IPS-15b (cell line): Measurements from ENCODE around the gene HIVEP3.
A peak's percentile ranks its signal among the peaks of the same experiment; 100 is the strongest.

Experiments
- H3K27me3 ChIP-seq: one replicate; pipeline ENCODE4 v1.6.1; 2013; ENCODE audit warnings: low read length; ENCODE audit not compliant: control insufficient read depth, insufficient read depth
- H3K36me3 ChIP-seq: one replicate; pipeline ENCODE4 v1.6.1; 2013; ENCODE audit warnings: low read length; ENCODE audit not compliant: control insufficient read depth, insufficient read depth
- H3K4me1 ChIP-seq: one replicate; pipeline ENCODE4 v1.6.1; 2013; ENCODE audit warnings: mild to moderate bottlenecking, low read length; ENCODE audit not compliant: control insufficient read depth, insufficient read depth
- H3K4me3 ChIP-seq: one replicate; pipeline ENCODE4 v1.5.1; 2013; ENCODE audit warnings: low read depth, low read length
- H3K9ac ChIP-seq: one replicate; pipeline ENCODE4 v1.6.1; 2013; ENCODE audit warnings: low read depth, mild to moderate bottlenecking, low read length
- H3K9me3 ChIP-seq: one replicate; pipeline ENCODE4 v1.6.1; 2013; ENCODE audit warnings: mild to moderate bottlenecking, low read length; ENCODE audit not compliant: control insufficient read depth, insufficient read depth

HIVEP3 gene

DNA sequence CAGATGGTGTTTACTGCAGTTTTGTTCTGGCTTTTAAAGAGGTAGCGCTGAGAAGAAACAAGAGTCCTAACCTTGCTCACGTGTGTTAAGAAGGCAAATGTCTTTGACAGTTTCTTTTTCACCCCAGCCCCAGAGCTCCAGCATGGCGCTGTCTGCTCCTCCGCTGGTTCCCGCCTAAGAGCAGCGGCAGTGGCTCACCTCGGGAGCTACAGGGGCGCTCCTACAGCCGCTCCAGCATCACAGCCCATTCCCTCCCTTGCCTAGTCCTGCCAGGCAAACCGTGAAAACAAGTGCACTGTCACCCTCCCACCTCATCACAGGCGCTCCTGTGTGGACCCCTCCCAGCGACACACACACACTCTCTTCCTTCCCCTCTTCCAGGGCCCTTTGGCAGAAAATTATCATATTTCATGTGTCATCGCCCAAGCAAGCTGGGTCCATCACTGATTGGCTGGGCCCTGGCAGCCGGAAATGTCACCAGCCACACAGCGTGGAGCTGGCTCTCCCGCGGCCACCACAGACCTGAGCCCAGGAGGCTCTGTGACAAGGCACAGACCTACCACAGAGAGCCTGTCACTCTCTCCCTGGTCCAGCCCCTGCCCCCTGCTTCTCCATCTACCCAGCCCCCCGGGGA, 1.2 kb upstream of the HIVEP3 start:
- Histone ChIP-seq H3K36me3 (no peaks in the 10 kb centered on the region), H3K9me3 (no peaks in the 10 kb centered on the region), H3K4me1 (peaks cover 8% of the 10 kb centered on the region), H3K27me3 (peaks cover 47% of the 10 kb centered on the region), H3K4me3 (peak overlapping the region; percentile 58), H3K9ac (no peak overlapping the region)

DNA sequence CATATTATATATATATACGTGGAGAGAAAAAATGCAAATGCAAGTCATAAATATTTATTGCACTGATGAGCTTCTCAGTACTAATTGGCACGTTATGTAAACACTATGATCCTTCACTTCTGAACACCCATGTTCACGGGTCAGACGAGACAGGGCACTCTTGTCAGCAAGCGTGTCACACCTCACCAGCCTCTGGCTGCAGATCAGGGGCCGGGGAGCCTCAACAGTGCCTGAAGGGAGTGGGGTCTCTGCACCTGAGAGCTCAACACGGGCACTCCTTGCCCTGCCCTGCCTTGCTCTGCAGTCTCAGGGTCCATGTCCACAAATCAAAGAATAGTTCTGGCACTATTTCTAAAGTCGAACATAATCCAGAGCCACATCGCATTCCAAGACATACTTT, 409 bp upstream of the HIVEP3 start:
- no peak overlapping the region for H3K9ac ChIP-seq
- H3K4me1 ChIP-seq = peaks cover 8% of the 10 kb centered on the region
- H3K36me3 ChIP-seq = no peaks in the 10 kb centered on the region
- peaks cover 47% of the 10 kb centered on the region for H3K27me3 ChIP-seq
- peak overlapping the region; percentile 58 for H3K4me3 ChIP-seq
- H3K9me3 ChIP-seq = no peaks in the 10 kb centered on the region

DNA sequence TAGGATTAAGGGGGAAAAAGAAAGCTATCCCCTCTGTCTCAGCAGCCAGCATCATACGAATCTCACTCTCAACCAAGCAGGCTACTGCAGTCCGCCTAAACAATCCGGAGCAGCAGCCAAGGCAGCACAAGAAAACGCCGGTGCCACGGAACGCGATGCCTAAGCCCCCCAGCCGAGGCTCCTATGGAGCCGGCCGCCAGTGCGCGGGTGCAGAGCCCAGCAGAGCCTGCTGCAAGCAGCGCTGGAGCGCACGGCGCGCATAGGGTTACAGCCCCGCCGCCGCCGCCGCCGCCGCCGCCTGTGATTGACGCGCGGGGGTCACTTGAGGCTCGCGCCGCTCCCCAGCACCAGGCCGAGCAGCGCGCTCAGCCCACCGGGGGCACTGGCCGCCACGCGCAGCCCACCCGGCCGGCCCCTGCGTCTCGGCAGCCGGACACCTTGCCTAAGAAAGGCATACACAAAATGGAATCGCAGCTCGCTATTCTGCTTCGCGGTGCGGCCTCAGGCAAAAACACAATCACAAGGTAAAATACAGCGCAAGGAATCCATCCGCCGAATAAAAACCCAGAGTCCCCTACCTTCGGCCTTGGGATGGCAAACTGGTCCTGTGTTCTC, 780 bp downstream of the HIVEP3 start:
- Histone ChIP-seq H3K36me3 (no peaks in the 10 kb centered on the region), H3K9me3 (no peaks in the 10 kb centered on the region), H3K27me3 (peaks cover 47% of the 10 kb centered on the region), H3K4me3 (peak overlapping the region; percentile 56), H3K4me1 (peaks cover 8% of the 10 kb centered on the region), H3K9ac (no peak overlapping the region)

DNA sequence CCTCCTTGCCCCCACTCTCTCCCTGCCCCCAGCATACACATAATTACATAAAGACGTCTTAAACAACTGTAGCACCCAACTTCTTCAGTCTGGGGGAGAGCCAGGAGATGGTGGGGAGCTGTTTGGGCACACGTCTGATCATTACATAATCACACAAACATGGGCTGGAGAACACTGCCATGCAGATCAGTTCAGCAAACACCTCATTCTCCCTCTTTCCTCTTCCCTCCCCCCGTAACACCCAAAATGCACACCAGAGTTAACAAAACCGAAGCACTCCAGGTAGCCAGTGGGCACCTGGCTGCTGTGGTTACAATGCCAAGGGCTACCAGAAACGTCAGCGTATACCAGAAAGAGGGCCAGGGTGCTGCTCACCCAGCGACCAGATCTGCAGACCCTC, 1.6 kb downstream of the HIVEP3 start:
- Histone ChIP-seq H3K36me3 (no peaks in the 10 kb centered on the region), H3K9ac (no peak overlapping the region), H3K27me3 (peaks cover 47% of the 10 kb centered on the region), H3K4me3 (peak overlapping the region; percentile 48), H3K4me1 (peaks cover 8% of the 10 kb centered on the region), H3K9me3 (no peaks in the 10 kb centered on the region)

DNA sequence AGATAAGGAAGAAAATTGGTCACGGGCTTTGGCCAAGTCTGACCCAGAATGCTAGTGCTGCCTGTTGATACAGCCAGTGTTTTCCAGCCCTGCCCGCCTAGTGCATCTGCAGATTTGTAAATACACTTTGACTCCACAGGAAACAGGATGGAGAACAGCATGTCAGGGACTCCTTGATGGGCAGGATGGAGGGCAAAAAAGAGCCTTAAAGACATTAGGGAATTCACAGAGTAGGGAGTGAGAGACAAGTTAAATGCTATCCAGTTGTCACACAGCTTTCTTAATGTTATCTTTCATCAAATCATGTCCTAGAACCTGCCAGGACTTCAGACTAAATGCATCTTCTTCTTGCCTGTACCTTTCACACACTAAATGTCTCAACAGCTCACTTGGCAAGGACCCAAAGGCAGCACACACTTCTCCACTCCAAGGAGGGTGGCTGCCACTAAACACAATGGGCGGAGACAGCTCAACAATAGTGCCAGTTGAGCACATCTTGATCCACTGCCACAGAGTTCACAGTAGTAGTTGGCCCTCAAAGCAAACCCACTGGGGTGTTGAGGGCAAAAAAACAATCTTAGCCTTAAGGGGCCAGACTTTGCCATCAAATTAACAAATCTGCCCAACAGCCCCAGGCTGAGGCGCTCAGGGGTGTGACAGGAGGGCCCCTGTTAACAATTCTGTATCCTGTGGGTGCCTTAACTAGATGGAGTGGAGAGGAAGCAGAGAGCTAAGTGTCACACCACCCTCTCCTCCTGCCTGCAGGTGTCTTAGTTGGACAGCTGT, 2.7 kb downstream of the HIVEP3 start:
- Histone ChIP-seq H3K4me3 (no peak overlapping the region), H3K27me3 (peaks cover 47% of the 10 kb centered on the region), H3K9me3 (no peaks in the 10 kb centered on the region), H3K9ac (no peak overlapping the region), H3K4me1 (peaks cover 8% of the 10 kb centered on the region), H3K36me3 (no peaks in the 10 kb centered on the region)

DNA sequence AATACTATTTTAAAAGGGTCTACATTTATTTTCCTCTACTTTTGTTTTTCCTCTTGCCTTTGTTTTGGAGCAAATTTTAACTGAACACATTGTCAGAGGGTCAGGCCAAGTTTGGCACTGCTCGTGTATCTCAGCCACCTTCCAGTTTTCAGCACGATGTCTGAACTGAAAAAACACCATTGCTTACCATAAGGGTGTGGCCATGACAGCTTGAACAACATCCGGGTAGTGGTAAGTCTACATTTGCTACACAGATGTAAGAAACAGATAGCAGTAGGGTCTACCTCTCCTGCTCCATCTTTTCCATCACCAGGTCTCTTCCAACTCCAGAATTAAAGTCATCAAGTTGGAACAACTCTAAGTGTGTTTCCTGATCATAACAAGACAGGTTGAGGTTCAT, 4.2 kb downstream of the HIVEP3 start:
- H3K4me3 ChIP-seq = no peak overlapping the region
- H3K9me3 ChIP-seq = no peaks in the 10 kb centered on the region
- peaks cover 8% of the 10 kb centered on the region for H3K4me1 ChIP-seq
- no peaks in the 10 kb centered on the region for H3K36me3 ChIP-seq
- no peak overlapping the region for H3K9ac ChIP-seq
- H3K27me3 ChIP-seq = peaks cover 41% of the 10 kb centered on the region

DNA sequence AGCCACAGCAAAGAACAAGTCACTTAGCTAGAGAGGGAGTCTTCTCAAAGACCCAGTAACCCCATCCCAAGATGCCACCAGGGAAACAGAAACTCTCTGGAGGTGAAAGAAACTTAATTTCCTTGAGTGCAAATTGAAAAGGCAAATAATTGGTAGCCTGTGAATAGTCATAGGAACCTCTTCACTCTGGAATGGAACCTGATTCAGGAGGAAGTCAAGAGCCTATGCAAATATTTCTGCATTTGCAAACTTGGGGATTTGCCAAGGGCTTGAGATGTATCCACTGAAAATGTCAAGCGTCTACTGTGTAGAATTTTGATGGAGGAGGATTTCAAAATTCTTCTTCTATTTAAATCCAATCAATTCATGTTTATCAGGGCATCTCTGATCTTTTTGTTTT, 5.7 kb downstream of the HIVEP3 start:
- Histone ChIP-seq H3K36me3 (no peaks in the 10 kb centered on the region), H3K4me1 (peaks cover 3% of the 10 kb centered on the region), H3K27me3 (peaks cover 26% of the 10 kb centered on the region), H3K9me3 (no peaks in the 10 kb centered on the region), H3K4me3 (no peak overlapping the region), H3K9ac (no peak overlapping the region)

DNA sequence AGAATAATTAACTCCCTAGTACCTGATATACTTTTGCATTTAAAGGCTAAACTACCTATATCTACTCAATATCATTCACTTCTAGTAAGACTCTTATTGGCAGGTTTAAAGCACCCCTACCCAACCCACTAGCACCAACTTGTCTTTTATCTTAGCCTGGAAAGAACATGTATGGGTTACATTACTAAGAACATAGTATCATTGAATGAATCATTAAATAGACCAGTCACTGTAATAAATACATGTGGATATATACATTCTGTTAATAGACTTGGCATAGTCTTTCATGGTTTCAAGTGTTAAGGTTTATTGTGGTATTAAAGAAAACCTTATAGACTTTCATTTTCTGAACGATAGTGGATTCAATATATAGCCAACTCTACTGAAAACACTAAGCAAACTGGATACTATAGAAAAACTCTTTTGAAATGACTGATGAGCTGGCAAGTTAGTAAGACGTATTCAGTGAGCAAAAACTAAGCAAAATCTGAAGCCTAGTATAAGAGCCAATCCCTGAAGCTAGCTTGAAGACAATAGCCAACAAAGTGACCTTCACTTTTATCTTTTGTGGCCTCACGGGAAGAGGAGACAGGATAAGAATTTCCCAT, 10.3 kb downstream of the HIVEP3 start:
- Histone ChIP-seq H3K9ac (no peak overlapping the region), H3K27me3 (no peaks in the 10 kb centered on the region), H3K36me3 (no peaks in the 10 kb centered on the region), H3K4me3 (no peak overlapping the region), H3K9me3 (no peaks in the 10 kb centered on the region), H3K4me1 (no peaks in the 10 kb centered on the region)

DNA sequence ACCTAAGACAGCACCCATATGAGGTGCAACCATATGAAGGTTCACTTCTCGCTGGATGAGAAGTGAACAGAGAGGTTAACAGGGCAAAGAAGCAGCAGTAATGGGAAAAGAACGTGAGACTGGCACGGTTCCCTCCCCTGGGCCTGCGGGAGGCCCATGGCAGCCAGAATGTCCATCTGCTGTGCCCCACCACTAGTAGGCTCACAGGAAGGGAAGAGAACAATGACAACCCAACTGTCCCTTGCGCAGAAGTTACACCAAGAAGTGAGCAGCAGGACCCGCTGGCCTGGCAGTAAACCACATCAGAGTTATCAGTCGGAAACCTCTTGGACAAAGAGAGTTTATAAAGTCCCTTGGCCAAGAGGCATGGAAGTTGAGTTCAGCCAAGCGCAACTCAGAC, 11.3 kb downstream of the HIVEP3 start:
- no peaks in the 10 kb centered on the region for H3K36me3 ChIP-seq
- no peaks in the 10 kb centered on the region for H3K9me3 ChIP-seq
- no peaks in the 10 kb centered on the region for H3K4me1 ChIP-seq
- H3K27me3 ChIP-seq = no peaks in the 10 kb centered on the region
- H3K4me3 ChIP-seq = no peak overlapping the region
- no peak overlapping the region for H3K9ac ChIP-seq

DNA sequence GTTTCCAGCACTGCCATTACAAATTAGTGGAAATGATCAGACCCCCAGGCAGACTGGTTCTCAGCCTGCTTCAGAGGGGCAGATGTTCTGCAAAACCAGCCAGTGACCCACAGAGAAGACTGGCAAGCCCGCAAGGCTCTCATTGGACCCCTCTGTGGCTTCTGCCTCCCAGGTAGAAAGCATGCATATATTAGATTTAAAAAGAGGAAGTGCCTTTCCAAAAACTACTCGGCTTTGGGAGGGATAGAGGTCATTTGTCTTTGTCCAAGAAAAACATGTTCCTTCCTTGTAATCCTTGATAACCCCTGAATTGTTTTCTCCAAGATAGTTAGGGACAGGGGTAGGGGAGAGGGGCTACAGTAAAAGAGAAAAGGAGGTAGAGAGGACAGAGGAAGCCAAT, 11.8 kb downstream of the HIVEP3 start:
- H3K9me3 ChIP-seq = no peaks in the 10 kb centered on the region
- no peak overlapping the region for H3K9ac ChIP-seq
- no peaks in the 10 kb centered on the region for H3K27me3 ChIP-seq
- H3K36me3 ChIP-seq = no peaks in the 10 kb centered on the region
- peaks cover 1% of the 10 kb centered on the region for H3K4me1 ChIP-seq
- no peak overlapping the region for H3K4me3 ChIP-seq

DNA sequence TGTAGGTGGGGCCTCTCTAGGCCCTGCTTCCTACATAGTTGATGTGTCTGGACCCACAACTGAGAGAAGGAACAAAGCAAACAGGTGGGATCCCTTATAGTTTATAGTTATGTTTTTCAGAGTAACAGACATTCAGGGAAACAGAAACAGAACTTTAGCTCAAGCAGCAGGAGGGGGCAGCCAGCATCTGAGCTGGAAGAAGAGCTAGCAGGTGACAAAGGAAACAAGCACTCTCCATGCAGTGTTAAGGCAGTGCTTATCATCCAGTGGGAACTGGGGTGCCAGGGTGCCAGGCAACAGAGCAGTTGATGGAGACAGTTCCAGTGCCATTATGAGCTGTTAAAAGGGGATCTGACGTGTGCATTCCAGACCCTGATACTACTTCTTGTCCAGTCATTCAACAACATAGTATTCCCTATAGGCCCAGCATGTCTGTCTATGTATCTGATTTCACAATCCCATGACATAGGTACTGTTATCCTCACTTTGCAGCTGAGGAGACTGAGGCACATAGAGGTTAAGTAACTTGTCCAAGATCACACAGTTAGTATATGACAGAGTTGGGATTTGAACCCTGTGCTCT, 13.5 kb downstream of the HIVEP3 start:
- Histone ChIP-seq H3K9me3 (no peaks in the 10 kb centered on the region), H3K4me1 (peaks cover 3% of the 10 kb centered on the region), H3K27me3 (no peaks in the 10 kb centered on the region), H3K9ac (no peak overlapping the region), H3K4me3 (no peak overlapping the region), H3K36me3 (no peaks in the 10 kb centered on the region)
